GM19468 (cell line): Measurements from ENCODE around the gene SLC8A2.

Experiments
- ATAC-seq: cut with Tn5 transposase; IDR thresholded peaks from one replicate; pipeline ENCODE4 v1.9.1; 2021; ENCODE audit warnings: mild to moderate bottlenecking, moderate library complexity, moderate number of reproducible peaks; ENCODE audit not compliant: unreplicated experiment; ENCODE audit errors: extremely low read depth

The SLC8A2 gene

GRCh38 chr19:47503826-47504150 is 32.1 kb upstream of the SLC8A2 start:
- no peak for ATAC-seq

DNA sequence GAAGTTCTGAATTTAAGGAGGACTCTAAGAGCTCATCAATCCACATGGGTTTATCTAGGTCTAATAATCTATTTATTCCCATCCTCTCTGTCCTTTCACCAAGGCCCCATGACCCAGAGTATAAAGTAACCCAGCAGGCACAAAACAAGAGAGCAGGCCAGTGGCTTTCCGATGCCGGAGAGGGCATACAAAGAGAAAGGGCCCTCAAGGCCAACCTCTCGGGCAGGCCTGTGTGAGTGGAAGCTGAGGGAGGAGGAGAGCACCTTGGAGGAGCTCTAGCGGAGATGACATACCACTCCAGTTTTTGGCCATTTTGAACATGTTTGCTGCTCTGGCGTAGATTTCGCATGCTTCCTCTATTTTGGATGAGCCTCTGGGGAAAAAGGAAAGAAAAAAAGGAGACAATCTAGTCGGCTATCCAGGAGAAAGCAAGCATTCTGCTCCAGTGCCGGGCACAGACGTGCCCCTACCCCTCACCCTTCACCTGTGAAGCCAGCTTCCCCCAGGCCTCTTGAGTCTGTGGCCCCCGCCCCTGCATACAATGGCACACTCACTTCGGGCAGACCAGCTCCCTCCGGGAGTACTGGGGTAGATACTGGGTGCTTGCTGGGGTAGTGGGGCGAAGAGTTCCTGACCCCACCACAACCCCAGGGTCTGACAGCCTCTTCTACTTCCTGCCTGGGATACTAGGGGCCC is 31.6 kb upstream of the SLC8A2 start:
- no peak for ATAC-seq

GRCh38 chr19:47499863-47500830 is 28.5 kb upstream of the SLC8A2 start:
- ATAC-seq = no peak

- ATAC-seq = no peak
Measured at GRCh38 chr19:47499371-47499770, 27.7 kb upstream of the SLC8A2 start.

- ATAC-seq = no peak
Measured at GRCh38 chr19:47498561-47498960, 26.9 kb upstream of the SLC8A2 start.

DNA sequence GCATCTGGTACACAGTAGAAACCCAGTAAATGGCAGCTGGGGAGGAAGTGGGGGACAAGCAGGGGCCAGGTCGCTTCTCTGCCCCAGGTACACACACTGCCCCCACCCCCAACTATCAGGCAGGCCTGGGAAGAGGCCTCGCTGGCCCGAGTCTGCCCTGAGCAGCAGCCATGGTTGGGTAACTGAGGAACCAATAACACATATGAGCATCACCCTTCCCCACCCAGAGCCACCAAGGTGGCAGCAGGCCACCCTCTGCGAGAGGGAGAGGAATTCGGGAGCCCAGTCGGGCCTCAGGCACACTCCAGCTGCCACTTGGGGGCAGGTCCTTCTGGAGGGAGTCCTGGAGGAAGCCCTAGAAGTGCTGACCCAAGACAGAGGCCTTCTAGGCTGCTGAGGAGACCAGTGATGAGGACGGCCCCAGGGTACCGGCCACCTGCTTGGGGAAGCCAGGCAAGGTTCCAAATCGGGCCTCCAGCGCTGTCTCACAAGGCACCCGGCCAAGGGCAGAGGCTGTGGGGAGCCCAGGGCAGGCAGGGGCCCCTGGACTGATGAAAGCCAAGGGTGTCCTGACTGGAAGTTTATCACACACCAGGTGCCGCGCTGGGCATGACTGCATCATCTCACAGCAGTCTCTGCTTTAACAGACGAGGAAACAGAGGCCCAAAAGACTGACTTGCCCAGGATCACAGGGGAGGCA is 26.3 kb upstream of the SLC8A2 start:
- ATAC-seq = no peak

DNA sequence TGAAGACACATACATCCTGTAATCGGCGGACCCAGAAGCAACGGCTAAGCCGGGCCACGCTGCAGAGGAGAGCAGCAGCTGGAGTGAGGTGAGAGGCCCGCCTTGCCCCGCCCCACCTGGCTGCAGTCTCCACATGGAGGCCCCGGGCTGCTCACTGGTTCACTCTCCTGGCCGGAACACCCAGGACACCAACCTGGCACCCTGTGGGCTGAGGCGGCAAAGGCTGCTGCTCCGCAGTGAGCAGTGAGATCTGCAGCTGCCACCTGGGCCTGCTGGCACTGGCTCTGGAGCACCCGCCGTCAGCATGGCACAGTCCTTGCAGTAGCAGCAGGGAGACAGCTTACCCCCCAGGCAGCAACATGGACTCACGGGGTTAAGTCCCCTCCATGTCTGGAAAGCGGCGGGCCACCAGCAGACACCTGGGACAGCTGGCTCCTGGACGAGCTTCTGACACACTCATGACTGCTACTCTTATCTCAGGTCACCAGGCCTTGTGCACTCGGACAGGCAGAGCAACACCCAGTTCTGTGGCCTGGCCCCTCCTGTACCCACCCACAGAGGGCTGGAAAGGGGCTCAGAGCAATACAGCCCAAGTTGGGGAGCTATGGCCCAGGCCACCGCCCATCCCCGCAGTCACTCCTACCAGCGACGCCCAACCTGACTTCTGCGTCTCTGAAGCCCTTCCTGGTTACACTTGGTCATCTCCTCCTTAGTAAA is 25.5 kb upstream of the SLC8A2 start:
- ATAC-seq = no peak

GRCh38 chr19:47495478-47496372 is 24.0 kb upstream of the SLC8A2 start:
- ATAC-seq = no peak

- ATAC-seq = no peak
Measured at GRCh38 chr19:47494729-47495128, 23.0 kb upstream of the SLC8A2 start.

DNA sequence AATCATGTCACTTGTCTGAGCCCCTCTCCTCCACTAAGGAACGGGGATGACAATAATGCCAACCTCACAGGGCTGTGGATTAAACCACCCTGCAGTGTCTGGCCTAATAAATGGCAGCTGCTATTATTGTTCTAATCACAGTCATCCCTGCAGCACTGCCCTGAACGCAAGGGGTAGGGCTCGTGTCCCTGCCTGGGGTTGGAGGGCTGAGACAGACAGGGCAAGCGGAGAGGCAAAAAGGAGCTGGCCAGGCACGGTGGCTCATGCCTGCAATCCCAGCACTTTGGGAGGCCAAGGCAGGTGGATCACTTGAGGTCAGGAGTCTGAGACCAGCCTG is 22.5 kb upstream of the SLC8A2 start:
- ATAC-seq = no peak

DNA sequence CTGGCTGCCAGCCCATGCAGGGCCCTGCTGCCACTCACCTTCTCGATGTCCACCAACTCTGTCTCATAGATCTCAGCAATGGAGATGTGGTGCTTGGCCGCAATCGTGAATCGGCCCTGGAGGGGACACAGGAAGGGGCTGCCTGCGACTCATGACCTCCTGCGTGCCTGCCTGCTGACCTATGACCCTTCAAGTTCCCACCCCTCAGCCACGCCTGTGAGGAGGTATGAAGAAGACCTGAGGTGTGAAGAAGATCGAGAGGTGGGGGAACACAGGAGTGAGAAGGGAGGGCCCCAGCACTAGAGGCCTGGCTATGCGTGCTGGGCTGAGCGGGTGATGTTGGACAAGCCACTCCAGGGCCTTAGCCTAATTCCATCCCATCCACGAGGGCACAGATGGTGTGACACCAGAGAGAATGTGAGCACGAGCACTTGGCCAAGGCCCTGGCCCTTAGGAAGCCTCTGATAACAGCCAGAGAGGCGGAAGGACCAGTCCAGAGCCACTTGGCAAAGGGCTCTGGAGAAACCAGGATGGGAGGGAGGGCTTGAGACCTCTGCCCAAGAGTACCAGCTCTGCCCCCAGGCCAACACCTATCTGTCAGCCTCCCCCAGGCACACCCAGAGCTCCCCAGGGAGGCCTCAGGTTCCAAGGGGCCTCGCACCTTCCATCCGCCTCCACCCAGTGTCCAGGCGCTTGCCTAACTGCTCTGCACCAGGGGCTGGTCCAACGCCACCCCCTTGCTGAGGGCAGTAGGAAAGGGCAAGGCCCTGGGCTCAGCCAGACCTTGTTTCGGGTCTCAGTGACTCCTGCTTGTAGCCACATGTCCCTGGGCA is 21.9 kb upstream of the SLC8A2 start:
- no peak for ATAC-seq

GRCh38 chr19:47492571-47493377 is 21.1 kb upstream of the SLC8A2 start:
- no peak for ATAC-seq

GRCh38 chr19:47492137-47492533 is 20.4 kb upstream of the SLC8A2 start:
- ATAC-seq = no peak

- ATAC-seq = no peak
Measured at GRCh38 chr19:47491358-47492136, 19.9 kb upstream of the SLC8A2 start.

DNA sequence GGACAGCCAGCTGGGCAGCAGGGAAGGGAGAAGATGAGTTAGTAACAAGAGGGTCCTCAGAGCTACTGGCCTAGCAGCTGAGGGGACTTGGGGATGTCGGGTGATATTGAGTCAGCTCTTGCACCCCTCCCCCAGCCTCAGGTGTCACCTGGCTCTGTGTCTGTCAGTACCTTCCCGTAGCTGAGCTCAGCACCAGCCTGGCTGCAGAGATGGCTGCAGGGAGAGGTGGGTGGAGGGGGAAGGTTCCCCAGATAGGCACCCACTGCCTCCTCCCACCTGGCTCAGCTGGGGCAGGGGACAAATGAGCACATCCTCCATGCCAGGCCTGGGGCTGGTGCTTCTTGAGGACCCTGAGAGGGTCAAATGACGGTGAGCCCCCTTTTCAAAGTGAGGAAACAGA is 19.2 kb upstream of the SLC8A2 start:
- ATAC-seq = no peak

- no peak for ATAC-seq
Measured at GRCh38 chr19:47490031-47490430, 18.3 kb upstream of the SLC8A2 start.
